GM12878 (cell line): ENCODE measurements around the gene F12. TPM values are rescaled to one million over a fixed set of nuclear protein-coding genes. Genes with fewer than 3 reads are reported as not detected.
A peak's percentile ranks its signal among the peaks of the same experiment; 100 is the strongest.

Experiments
- ATAC-seq: fragments of 200-7000 bp; cut with Tn5 transposase; 3 replicates; pipeline ENCODE4 v1.9.1; 2020; ENCODE audit warnings: mild to moderate bottlenecking, moderate library complexity
- BruUV-seq: library from RNA; stranded (reverse); fragments of 400-500 nt; replicated peaks from 2 replicates; lab custom pipeline; 2021; lab: Mats Ljungman, UMichigan
- CTCF ChIA-PET: fragments of 300-600 bp; sonication (Branson Sonifier 250); formaldehyde crosslinking; extraction: SDS; loops from one replicate; lab custom pipeline; 2021; ENCODE audit warnings: inconsistent platforms; lab: Yijun Ruan, JAX
- POLR2A ChIA-PET: fragments of 350-600 bp; formaldehyde crosslinking; extraction: SDS; loops from one replicate; lab custom pipeline; 2021; ENCODE audit warnings: inconsistent platforms; lab: Charles Lee
- RAD21 ChIA-PET: fragments of 300-600 bp; sonication (Branson Sonifier 250); formaldehyde crosslinking; loops from one replicate; lab custom pipeline; 2023; ENCODE audit warnings: antibody characterized with exemption; ENCODE audit not compliant: unreplicated experiment; lab: Charles Lee
- SMC1A ChIA-PET: fragments of 300-600 bp; sonication (Branson Sonifier 250); formaldehyde crosslinking; loops from one replicate; lab custom pipeline; 2023; ENCODE audit not compliant: unreplicated experiment, uncharacterized antibody; lab: Charles Lee
- DNase-seq: peaks from one replicate; pipeline ENCODE4 v3.0.0-alpha.2; 2011; ENCODE audit warnings: low read depth, low spot score
- FAIRE-seq: peaks from 3 replicates; lab custom pipeline; 2011; peaks lifted over from hg19 to GRCh38; lab: Jason Lieb, UNC
- H2AFZ ChIP-seq: 2 replicates; pipeline ENCODE4 v1.6.0; 2011; ENCODE audit warnings: low read depth, low read length, control low read depth; ENCODE audit not compliant: control insufficient read depth
- H3K27ac ChIP-seq: 2 replicates; pipeline ENCODE4 v1.5.1; 2011; ENCODE audit warnings: control low read depth; ENCODE audit not compliant: control insufficient read depth, insufficient read depth
- H3K27me3 ChIP-seq, 2 experiments: replicated peaks in 1 of 2; 2 replicates each; pipeline versions ENCODE4 v1.6.0 to v1.6.1; 2011; ENCODE audit warnings: low read length in 1 of 2; ENCODE audit not compliant: control insufficient read depth in 2 of 2, insufficient read depth in 2 of 2
- H3K36me3 ChIP-seq, 2 experiments: 2 replicates each; pipeline ENCODE4 v1.5.1; 2011; ENCODE audit warnings: low read length in 1 of 2; ENCODE audit not compliant: control insufficient read depth in 2 of 2, insufficient read depth in 2 of 2
- H3K4me1 ChIP-seq: 2 replicates; pipeline ENCODE4 v1.6.1; 2011; ENCODE audit warnings: mild to moderate bottlenecking, low read length, moderate library complexity, mixed read lengths; ENCODE audit not compliant: control insufficient read depth, insufficient read depth
- H3K4me2 ChIP-seq: 2 replicates; pipeline ENCODE4 v1.6.0; 2011; ENCODE audit warnings: control low read depth; ENCODE audit not compliant: control insufficient read depth, insufficient read depth
- H3K4me3 ChIP-seq: fragments of 200-600 bp; sonication (generic); 2 replicates; pipeline ENCODE4 v1.5.1; 2016
- H3K79me2 ChIP-seq: 2 replicates; pipeline ENCODE4 v1.6.0; 2011; ENCODE audit warnings: low read length; ENCODE audit not compliant: control insufficient read depth, insufficient read depth
- H3K9ac ChIP-seq: 2 replicates; pipeline ENCODE4 v1.8.0; 2011; ENCODE audit warnings: low read length, control low read depth, mixed read lengths; ENCODE audit not compliant: control insufficient read depth, insufficient read depth
- H3K9me3 ChIP-seq: replicated peaks from 3 replicates; pipeline ENCODE4 v1.5.1; 2011; ENCODE audit warnings: mild to moderate bottlenecking, low read length; ENCODE audit not compliant: control insufficient read depth, insufficient read depth
- H4K20me1 ChIP-seq: 2 replicates; pipeline ENCODE4 v1.6.0; 2011; ENCODE audit not compliant: control insufficient read depth, insufficient read depth
- BHLHE40 ChIP-seq, 2 experiments: fragments of 450-650 bp in 1 of 2; IDR thresholded peaks; 2 replicates each; pipeline ENCODE4 v1.6.1; 2011 to 2017; ENCODE audit warnings: low read depth in 2 of 2, borderline replicate concordance in 1 of 2, improper control_type of control experiment in 1 of 2, low read length in 1 of 2, mild to moderate bottlenecking in 1 of 2
- DPF2 ChIP-seq: fragments of 450-650 bp; IDR thresholded peaks from 2 replicates; pipeline ENCODE4 v1.6.1; 2017; ENCODE audit warnings: mild to moderate bottlenecking
- GABPA ChIP-seq: IDR thresholded peaks from 2 replicates; pipeline ENCODE4 v1.6.1; 2014; ENCODE audit warnings: antibody characterized with exemption, low read depth, mild to moderate bottlenecking, inconsistent platforms
- HDGF ChIP-seq: fragments of 450-650 bp; IDR thresholded peaks from 2 replicates; pipeline ENCODE4 v1.6.1; 2016; ENCODE audit warnings: antibody characterized with exemption
- IKZF1 ChIP-seq: fragments of 450-650 bp; conservative IDR thresholded peaks from 2 replicates; pipeline ENCODE4 v1.6.1; 2017; ENCODE audit warnings: antibody characterized with exemption, mild to moderate bottlenecking
- MLLT1 ChIP-seq: fragments of 450-650 bp; IDR thresholded peaks from 2 replicates; pipeline ENCODE4 v1.6.1; 2016; ENCODE audit warnings: mild to moderate bottlenecking
- NR2F1 ChIP-seq: fragments of 450-650 bp; conservative IDR thresholded peaks from 2 replicates; pipeline ENCODE4 v1.6.1; 2017; ENCODE audit warnings: mild to moderate bottlenecking
- POLR2AphosphoS5 ChIP-seq: IDR thresholded peaks from 2 replicates; pipeline ENCODE4 v1.6.1; 2011; ENCODE audit warnings: mild to moderate bottlenecking, low read length, inconsistent platforms
- POU2F2 ChIP-seq: IDR thresholded peaks from 3 replicates; pipeline ENCODE4 v1.6.1; 2011; ENCODE audit warnings: low read depth, mild to moderate bottlenecking, low read length, borderline replicate concordance
- TARDBP ChIP-seq: IDR thresholded peaks from 2 replicates; pipeline ENCODE4 v1.6.1; 2016; ENCODE audit warnings: borderline replicate concordance
- WGBS: methylation state at CpG from one replicate; pipeline ENCODE4 v1.1.6; 2016; ENCODE audit warnings: low lambda C conversion rate; ENCODE audit not compliant: insufficient replicate concordance, insufficient coverage; ENCODE audit errors: missing lambda C conversion rate; 5-methylcytosine and 5-hydroxymethylcytosine counted together
- in situ Hi-C: fragments of 300-500 bp; cut with MboI; formaldehyde crosslinking; loops from 9 replicates; pipeline ENCODE4 v1.14.3; 2018; ENCODE audit warnings: mixed read lengths
- intact Hi-C: fragments of 100-400 bp; cut with micrococcal nuclease; formaldehyde crosslinking; loops from one replicate; pipeline ENCODE4 v1.14.2; 2022; ENCODE audit not compliant: unreplicated experiment
- polyA plus RNA-seq, 11 experiments: library from polyadenylated mRNA; depleted of rRNA in 4 of 11; unstranded in 6 of 11; stranded (reverse) in 5 of 11; fragments of >200 nt; fragmentation: Nextera tagmentation in 4 of 11; fragmentation: Illumina TruSeq in 1 of 11; extraction: Ambion mirVana in 4 of 11; extraction: Trizol in 1 of 11; gene quantifications; 1 replicate in 1 of 11; 2 replicates in 10 of 11; pipeline versions ENCODE4 v1.2.1 to v1.2.3, GENCODE V29; 2011 to 2016; ENCODE audit warnings: inconsistent platforms in 2 of 11, missing spikeins in 2 of 11, low read depth in 1 of 11
- total RNA-seq, 4 experiments: library from RNA; depleted of rRNA in 3 of 4; stranded (reverse); fragments of >200 nt in 3 of 4; fragmentation: Illumina TruSeq in 1 of 4; extraction: Trizol in 1 of 4; gene quantifications; 2 replicates each; pipeline versions ENCODE4 v1.2.1 to v1.2.3, GENCODE V29; 2013 to 2021

The F12 gene
- total and polyA plus RNA-seq, 10 of the 15 experiments (the other 5 are each of a cell fraction or from before 2014, with no cell fraction given): 0.25 to 11.3 (median 5.5) TPM

- Histone ChIP-seq H3K27me3 (no peaks in the 10 kb centered on the region), H3K4me2 (peak overlapping the region; percentile 94), H3K4me3 (peak overlapping the region; percentile 67), H3K4me1 (peaks cover 32% of the 10 kb centered on the region), H2AFZ (no peak overlapping the region; the same call in 1 of the 2 replicates), H3K79me2 (peaks cover 14% of the 10 kb centered on the region), H3K9ac (peak overlapping the region; percentile 51), H4K20me1 (no peaks in the 10 kb centered on the region), H3K27ac (peak overlapping the region; percentile 58), H3K36me3 (no peaks in the 10 kb centered on the region; a peak in 3 of 4 replicates), H3K9me3 (no peaks in the 10 kb centered on the region)
- POLR2A ChIA-PET: interaction anchor here (0.5 to 13.6 kb wide), 11 partner anchors 11 to 83 kb away, joined by 3 to 358 read pairs (median 7); partner anchors contain the start of genes F12 and GRK6
- CTCF ChIA-PET: interaction anchor here (1.0 to 16.4 kb wide), 11 partner anchors 10 to 129 kb away, joined by 3 to 391 read pairs (median 8); partner anchors contain the start of genes GRK6 and PFN3
- TF ChIP-seq DPF2: no peak
- no peak for TF ChIP-seq TARDBP
- TF ChIP-seq BHLHE40 (IDR thresholded peaks at IDR 0.05; ENCODE audit: borderline replicate concordance in 1 of 2, low read depth in 2 of 2, low read length in 1 of 2): peak; percentile 85 to 95
- peak; percentile 57 for TF ChIP-seq IKZF1
- peak; percentile 58; the same call in 1 of the 2 replicates for TF ChIP-seq POLR2AphosphoS5
- 0 out of 2 replicates have a peak, but pooled peaks have one; percentile 20 for TF ChIP-seq HDGF
- TF ChIP-seq NR2F1: peak; percentile 84
- TF ChIP-seq GABPA: no peak
- TF ChIP-seq POU2F2: peak; percentile 11; the same call in 1 of the 3 replicates
- TF ChIP-seq MLLT1: 0 out of 2 replicates have a peak, but pooled peaks have one; percentile 26
- 13% methylated on average over 20 of the region's 23 CpGs for WGBS
- RAD21 ChIA-PET: interaction anchor here (1.0 to 13.5 kb wide), 14 partner anchors 8 to 146 kb away, joined by 3 to 291 read pairs (median 6); partner anchors contain the start of genes GRK6 and PDLIM7
- no peak for DNase-seq
- SMC1A ChIA-PET: interaction anchor here (0.9 to 7.2 kb wide), 15 partner anchors 18 to 139 kb away, joined by 3 to 105 read pairs (median 4); partner anchors contain the start of genes F12, PDLIM7 and PFN3
- BruUV-seq: no TSS peak
- ATAC-seq: peak; percentile 13
- intact Hi-C loops (loop anchor here (2.0 kb wide), 1 partner anchor 17 kb away; no protein-coding TSS in a partner anchor), in situ Hi-C loops (loop anchor here (5.0 kb wide), 1 partner anchor 130 kb away; no protein-coding TSS in a partner anchor)
- FAIRE-seq: no peak
Measured at GRCh38 chr5:177447611-177448243, 38.4 kb upstream of the F12 start.
